ENCODE data around the gene ZNF362. TPM values are rescaled to one million over a fixed set of nuclear protein-coding genes. Genes with fewer than 3 reads are reported as not detected.

The ZNF362 gene
- total RNA-seq, 3 donors from 2014 or later (not counting 1 experiment from before 2014, with no cell fraction given), result 34.7 to 39.1 (median 38.3) TPM

DNA sequence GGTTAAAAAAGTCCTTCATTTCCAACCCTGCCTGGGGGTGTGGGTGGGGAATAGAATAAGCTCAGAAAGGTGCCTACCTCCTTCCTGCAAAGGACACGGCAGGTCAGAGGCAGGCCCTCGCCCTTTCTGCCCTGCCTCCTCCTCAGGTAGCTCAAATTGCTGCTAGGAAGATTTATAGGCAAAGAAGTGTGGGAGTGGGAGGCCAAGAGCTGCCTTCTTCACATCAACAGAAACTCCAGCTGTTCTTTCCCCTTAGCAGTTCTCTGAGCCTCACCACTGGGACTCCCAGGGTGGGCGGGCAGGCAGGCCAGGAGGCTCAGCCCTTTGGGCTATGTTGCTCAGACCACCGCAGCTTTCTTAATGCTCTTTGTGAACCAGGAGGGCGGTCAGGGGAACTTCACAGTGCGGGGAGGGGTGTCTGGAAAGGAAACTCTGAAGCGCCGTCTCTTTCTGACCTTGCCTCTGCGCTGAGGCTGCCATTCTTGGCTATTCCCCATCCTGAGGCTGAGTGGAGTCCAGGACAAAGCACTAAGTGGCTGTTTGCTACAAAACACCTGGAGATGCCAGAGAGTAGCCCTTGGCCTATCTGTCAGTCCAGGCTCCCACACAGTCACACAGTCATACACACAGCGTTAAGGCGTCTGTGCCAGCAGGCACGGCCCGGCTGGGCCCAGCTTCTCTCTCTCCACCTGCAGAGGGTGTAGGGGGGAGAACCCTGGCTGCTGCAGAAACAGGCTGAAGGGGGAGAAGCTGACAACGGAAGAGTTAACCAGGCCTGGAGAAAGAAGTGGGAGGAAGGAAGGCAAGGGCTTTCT lies 67.6 kb downstream of the ZNF362 start:
- no peaks in the 10 kb centered on the region for H3K27me3 Mint-ChIP-seq (ENCODE audit: low read depth in 2 of 2)
- Histone ChIP-seq H3K9me3 (ENCODE audit: control insufficient read depth, insufficient read depth, low read length) (no peaks in the 10 kb centered on the region), H3K4me1 (ENCODE audit: control insufficient read depth, insufficient read depth, low read length) (no peaks in the 10 kb centered on the region), H3K4me3 (ENCODE audit: low read length) (no peak overlapping the region), H3K36me3 (ENCODE audit: control insufficient read depth, insufficient read depth, low read length) (peaks cover 48% of the 10 kb centered on the region), H3K27ac (ENCODE audit: low read length) (no peak overlapping the region), H3K27me3 (ENCODE audit: control insufficient read depth, insufficient read depth, low read length) (no peaks in the 10 kb centered on the region)
- intact Hi-C loops (cut with micrococcal nuclease), result no loop called here
- no peak overlapping the region for H3K27ac Mint-ChIP-seq
- H3K4me3 Mint-ChIP-seq, result no peak overlapping the region
- 95% methylated on average over 14 of the region's 14 CpGs for WGBS (ENCODE audit: insufficient coverage)
- ATAC-seq (no peak), DNase-seq (no peak)
- H3K4me1 Mint-ChIP-seq, result no peaks in the 10 kb centered on the region
- peaks cover 9% of the 10 kb centered on the region for H3K36me3 Mint-ChIP-seq
- no peak for TF ChIP-seq CTCF (IDR thresholded peaks at IDR 0.05)
- no peaks in the 10 kb centered on the region for H3K9me3 Mint-ChIP-seq

- H3K9me3 ChIP-seq (ENCODE audit: control insufficient read depth, insufficient read depth, low read length), result no peaks in the 10 kb centered on the region
- Mint-ChIP-seq H3K36me3 (peaks cover 18% of the 10 kb centered on the region), H3K4me3 (no peak overlapping the region), H3K27ac (no peak overlapping the region), H3K9me3 (no peaks in the 10 kb centered on the region), H3K4me1 (no peaks in the 10 kb centered on the region), H3K27me3 (ENCODE audit: low read depth in 2 of 2) (no peaks in the 10 kb centered on the region)
- no peaks in the 10 kb centered on the region for H3K27me3 ChIP-seq (ENCODE audit: control insufficient read depth, insufficient read depth, low read length)
- ATAC-seq, result no peak
- no peak overlapping the region for H3K4me3 ChIP-seq (ENCODE audit: low read length)
- no peaks in the 10 kb centered on the region for H3K4me1 ChIP-seq (ENCODE audit: control insufficient read depth, insufficient read depth, low read length)
- H3K36me3 ChIP-seq (ENCODE audit: control insufficient read depth, insufficient read depth, low read length), result peaks cover 59% of the 10 kb centered on the region
- DNase-seq, result no peak
- TF ChIP-seq CTCF (IDR thresholded peaks at IDR 0.05), result no peak
- H3K27ac ChIP-seq (ENCODE audit: low read length), result no peak overlapping the region
- 93% methylated on average over 22 of the region's 22 CpGs for WGBS (ENCODE audit: insufficient coverage)
- intact Hi-C loops (cut with micrococcal nuclease), result no loop called here
Measured at GRCh38 chr1:33324677-33325575, 68.6 kb downstream of the ZNF362 start.

- intact Hi-C loops (cut with micrococcal nuclease), result no loop called here
- DNase-seq (no peak), ATAC-seq (no peak)
- no peak overlapping the region for H3K27ac ChIP-seq (ENCODE audit: low read length)
- H3K27me3 ChIP-seq (ENCODE audit: control insufficient read depth, insufficient read depth, low read length), result no peaks in the 10 kb centered on the region
- no peaks in the 10 kb centered on the region for H3K4me1 ChIP-seq (ENCODE audit: control insufficient read depth, insufficient read depth, low read length)
- Mint-ChIP-seq H3K4me3 (no peak overlapping the region), H3K4me1 (no peaks in the 10 kb centered on the region), H3K27me3 (ENCODE audit: low read depth in 2 of 2) (no peaks in the 10 kb centered on the region), H3K27ac (no peak overlapping the region), H3K36me3 (peaks cover 18% of the 10 kb centered on the region), H3K9me3 (no peaks in the 10 kb centered on the region)
- H3K36me3 ChIP-seq (ENCODE audit: control insufficient read depth, insufficient read depth, low read length), result peaks cover 78% of the 10 kb centered on the region
- no peaks in the 10 kb centered on the region for H3K9me3 ChIP-seq (ENCODE audit: control insufficient read depth, insufficient read depth, low read length)
- WGBS (ENCODE audit: insufficient coverage), result 94% methylated on average over 7 of the region's 9 CpGs
- no peak for TF ChIP-seq CTCF (IDR thresholded peaks at IDR 0.05)
- H3K4me3 ChIP-seq (ENCODE audit: low read length), result no peak overlapping the region
Measured at GRCh38 chr1:33326785-33327184, 70.5 kb downstream of the ZNF362 start.
